RWPE2 (cell line): ENCODE data around the gene MAP2K5.

Experiments used
- ATAC-seq: fragments of 200-7000 bp; cut with Tn5 transposase; 3 replicates; pipeline ENCODE4 v1.9.1; 2021; ENCODE audit warnings: low read depth
- DNase-seq: peaks from one replicate; pipeline ENCODE4 v3.0.0-alpha.2; 2020; ENCODE audit warnings: low spot score
- H3K27ac ChIP-seq: fragments of 450-650 bp; 2 replicates; pipeline ENCODE4 v1.5.1; 2017; ENCODE audit warnings: mild to moderate bottlenecking; ENCODE audit not compliant: poor library complexity, severe bottlenecking
- H3K27me3 ChIP-seq: fragments of 250-450 bp; sonication (Bioruptor Pico); 2 replicates; pipeline ENCODE4 v1.5.1; 2021; ENCODE audit warnings: mild to moderate bottlenecking, moderate library complexity; ENCODE audit not compliant: insufficient read depth, poor library complexity, severe bottlenecking
- H3K36me3 ChIP-seq: fragments of 250-450 bp; sonication (Bioruptor Pico); 2 replicates; pipeline ENCODE4 v1.5.1; 2020; ENCODE audit warnings: low read depth, mild to moderate bottlenecking, moderate library complexity
- H3K4me1 ChIP-seq: fragments of 250-450 bp; sonication (Bioruptor Pico); 2 replicates; pipeline ENCODE4 v1.5.1; 2021; ENCODE audit warnings: mild to moderate bottlenecking, moderate library complexity; ENCODE audit not compliant: insufficient read depth, poor library complexity, severe bottlenecking
- H3K4me3 ChIP-seq: fragments of 250-450 bp; sonication (Bioruptor Pico); 2 replicates; pipeline ENCODE4 v1.5.1; 2021; ENCODE audit warnings: mild to moderate bottlenecking, moderate library complexity; ENCODE audit not compliant: severe bottlenecking
- H3K9me3 ChIP-seq: fragments of 250-450 bp; sonication (Bioruptor Pico); 2 replicates; pipeline ENCODE4 v1.5.1; 2021; ENCODE audit warnings: mild to moderate bottlenecking, moderate library complexity; ENCODE audit not compliant: severe bottlenecking
- TF ChIP-seq, protein P1 (sequence below): fragments of 450-650 bp; IDR thresholded peaks from one replicate; pipeline ENCODE4 v1.5.1; 2017; ENCODE audit warnings: mild to moderate bottlenecking, moderate library complexity; ENCODE audit not compliant: poor library complexity, severe bottlenecking

MAP2K5 gene

DNA sequence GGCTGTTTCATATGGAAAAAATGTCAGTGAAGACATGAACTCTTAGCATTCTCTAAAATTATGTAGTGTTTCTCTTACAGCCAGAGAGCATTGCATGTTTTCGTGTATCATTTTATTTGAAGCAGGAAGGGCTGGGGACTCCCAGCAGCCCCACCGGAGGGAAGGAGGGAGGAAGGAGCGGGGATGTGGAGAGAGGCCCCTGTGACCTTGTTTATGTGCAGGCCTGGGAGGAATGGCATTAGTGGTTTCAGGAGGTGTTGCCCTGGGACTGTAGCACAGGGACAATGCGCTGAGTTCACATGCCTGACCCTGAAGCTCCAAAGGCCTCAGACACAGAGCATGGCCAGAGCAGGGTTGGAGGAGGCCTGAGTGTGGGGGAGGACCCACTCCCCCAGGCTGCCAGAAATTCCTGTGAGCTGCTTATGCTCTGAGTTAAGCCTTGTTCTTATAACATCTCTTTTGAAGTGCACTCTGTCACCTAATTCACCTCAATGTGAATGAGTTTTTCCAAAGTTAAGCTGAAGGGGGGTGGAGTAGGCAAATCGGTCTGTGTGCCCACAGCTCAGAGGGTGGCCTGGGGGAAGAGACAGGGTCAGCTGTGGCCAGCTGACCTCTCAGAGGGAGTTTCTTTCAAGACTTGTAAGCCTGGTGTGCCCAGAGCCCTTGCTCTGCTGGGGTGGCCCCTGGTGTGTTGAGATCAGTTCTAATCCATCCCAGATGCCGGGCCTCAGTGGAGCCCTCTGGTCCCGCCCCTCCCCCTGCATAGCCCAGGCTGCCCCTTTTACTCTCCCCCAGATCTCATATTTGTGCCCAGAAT, 301.3 kb downstream of the MAP2K5 start:
- Histone ChIP-seq H3K4me3 (no peak overlapping the region), H3K4me1 (peaks cover 4% of the 10 kb centered on the region), H3K27ac (no peak overlapping the region), H3K27me3 (no peaks in the 10 kb centered on the region), H3K9me3 (no peaks in the 10 kb centered on the region), H3K36me3 (no peaks in the 10 kb centered on the region)
- TF ChIP-seq, protein P1, sequence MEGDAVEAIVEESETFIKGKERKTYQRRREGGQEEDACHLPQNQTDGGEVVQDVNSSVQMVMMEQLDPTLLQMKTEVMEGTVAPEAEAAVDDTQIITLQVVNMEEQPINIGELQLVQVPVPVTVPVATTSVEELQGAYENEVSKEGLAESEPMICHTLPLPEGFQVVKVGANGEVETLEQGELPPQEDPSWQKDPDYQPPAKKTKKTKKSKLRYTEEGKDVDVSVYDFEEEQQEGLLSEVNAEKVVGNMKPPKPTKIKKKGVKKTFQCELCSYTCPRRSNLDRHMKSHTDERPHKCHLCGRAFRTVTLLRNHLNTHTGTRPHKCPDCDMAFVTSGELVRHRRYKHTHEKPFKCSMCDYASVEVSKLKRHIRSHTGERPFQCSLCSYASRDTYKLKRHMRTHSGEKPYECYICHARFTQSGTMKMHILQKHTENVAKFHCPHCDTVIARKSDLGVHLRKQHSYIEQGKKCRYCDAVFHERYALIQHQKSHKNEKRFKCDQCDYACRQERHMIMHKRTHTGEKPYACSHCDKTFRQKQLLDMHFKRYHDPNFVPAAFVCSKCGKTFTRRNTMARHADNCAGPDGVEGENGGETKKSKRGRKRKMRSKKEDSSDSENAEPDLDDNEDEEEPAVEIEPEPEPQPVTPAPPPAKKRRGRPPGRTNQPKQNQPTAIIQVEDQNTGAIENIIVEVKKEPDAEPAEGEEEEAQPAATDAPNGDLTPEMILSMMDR: no peak
- DNase-seq: no peak
- no peak for ATAC-seq

DNA sequence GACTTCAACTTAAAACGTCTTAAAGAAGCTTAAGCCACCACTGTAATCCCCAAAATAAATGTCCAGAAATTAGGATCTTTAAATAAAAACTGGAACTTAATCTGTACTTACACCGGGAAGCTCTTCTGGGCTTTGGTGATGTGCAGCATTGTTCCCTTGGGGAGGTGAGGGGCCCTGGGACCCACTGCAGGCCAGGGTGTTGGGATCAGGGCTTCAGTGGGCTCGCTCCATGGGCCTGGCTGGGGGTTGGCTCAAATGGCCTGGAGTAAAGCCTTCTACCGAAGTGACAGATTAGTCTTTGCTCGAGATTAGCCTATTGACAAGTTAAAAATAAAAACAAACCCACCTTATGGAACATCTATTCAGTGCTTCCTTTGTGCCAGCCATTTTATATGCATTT, 303.5 kb downstream of the MAP2K5 start:
- TF ChIP-seq, protein P1: no peak
- Histone ChIP-seq H3K4me3 (no peak overlapping the region), H3K27ac (no peak overlapping the region), H3K27me3 (no peaks in the 10 kb centered on the region), H3K36me3 (no peaks in the 10 kb centered on the region), H3K4me1 (no peaks in the 10 kb centered on the region), H3K9me3 (no peaks in the 10 kb centered on the region)
- ATAC-seq (no peak), DNase-seq (peak; percentile 47)

DNA sequence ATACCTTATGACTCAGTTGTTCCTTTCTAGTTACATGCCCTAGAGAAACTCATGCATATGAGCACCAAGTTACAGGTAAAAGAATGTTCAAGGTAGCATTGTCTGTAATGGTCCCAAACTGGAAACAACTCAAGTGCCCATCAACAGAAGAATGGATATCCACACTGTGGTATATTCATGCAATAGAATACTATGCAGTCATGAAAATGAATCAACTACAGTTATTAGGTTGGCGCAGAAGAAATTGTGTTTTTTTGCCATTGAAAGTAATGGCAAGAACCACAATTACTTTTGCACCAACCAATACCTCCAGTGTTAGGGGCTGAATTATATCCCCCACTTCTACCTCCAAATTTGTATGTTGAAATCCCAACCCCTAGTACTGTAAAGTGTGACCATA, 307.0 kb downstream of the MAP2K5 start:
- Histone ChIP-seq H3K4me1 (no peaks in the 10 kb centered on the region), H3K9me3 (no peaks in the 10 kb centered on the region), H3K36me3 (no peaks in the 10 kb centered on the region), H3K27me3 (no peaks in the 10 kb centered on the region), H3K4me3 (no peak overlapping the region), H3K27ac (no peak overlapping the region)
- DNase-seq (no peak), ATAC-seq (no peak)
- TF ChIP-seq, protein P1: no peak

DNA sequence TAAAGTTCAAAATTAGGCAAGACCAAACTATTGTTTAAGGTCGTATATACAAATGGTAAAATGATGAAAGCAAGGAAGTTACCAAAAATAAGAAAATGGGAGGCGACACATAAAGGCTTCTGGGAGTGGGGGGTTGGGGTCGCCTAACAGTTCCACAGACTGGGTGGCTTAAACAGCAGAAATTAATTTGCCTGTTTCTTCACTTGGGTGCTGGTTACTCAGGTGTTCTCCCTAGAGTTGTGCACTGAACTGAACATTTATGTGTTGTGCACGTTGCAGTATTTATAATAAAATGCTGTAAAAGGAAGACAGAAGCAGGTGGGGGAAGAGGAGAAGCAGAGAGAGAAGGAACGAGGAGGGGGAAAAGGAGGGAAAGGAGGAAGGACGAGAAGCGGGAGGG, 307.8 kb downstream of the MAP2K5 start:
- no peaks in the 10 kb centered on the region for H3K36me3 ChIP-seq
- H3K27ac ChIP-seq: no peak overlapping the region
- DNase-seq (peak; percentile 6), ATAC-seq (no peak)
- TF ChIP-seq, protein P1: no peak
- no peaks in the 10 kb centered on the region for H3K27me3 ChIP-seq
- no peaks in the 10 kb centered on the region for H3K4me1 ChIP-seq
- no peaks in the 10 kb centered on the region for H3K9me3 ChIP-seq
- H3K4me3 ChIP-seq: no peak overlapping the region

DNA sequence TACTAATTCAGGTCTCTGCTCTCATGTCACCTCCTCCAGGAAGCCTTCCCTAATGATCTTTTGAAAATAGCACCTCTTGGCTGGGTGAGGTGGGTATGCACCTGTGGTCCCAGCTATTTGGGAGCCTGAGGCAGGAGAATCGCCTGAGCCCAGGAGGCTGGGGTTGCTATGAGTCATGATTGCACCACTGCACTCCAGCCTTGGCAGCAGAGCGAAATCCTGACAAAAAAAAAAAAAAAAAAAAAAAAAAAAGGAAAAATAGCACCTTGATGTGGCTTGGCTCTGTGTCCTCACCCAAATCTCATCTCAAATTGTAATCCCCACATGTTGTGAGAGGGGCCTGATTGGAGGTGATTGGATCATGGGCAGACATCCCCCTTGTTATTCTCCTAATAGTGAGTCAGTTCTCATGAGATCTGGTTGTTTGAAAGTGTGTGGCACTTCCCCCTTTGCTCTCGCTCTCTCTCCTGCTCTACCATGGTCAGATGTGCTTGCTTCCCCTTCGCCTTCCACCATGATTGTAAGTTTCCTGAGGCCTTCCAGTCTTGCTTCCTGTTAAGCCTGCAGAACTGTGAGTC, 308.6 kb downstream of the MAP2K5 start:
- Histone ChIP-seq H3K4me1 (no peaks in the 10 kb centered on the region), H3K27me3 (no peaks in the 10 kb centered on the region), H3K4me3 (no peak overlapping the region), H3K9me3 (no peaks in the 10 kb centered on the region), H3K36me3 (no peaks in the 10 kb centered on the region), H3K27ac (no peak overlapping the region)
- ATAC-seq (peak; percentile 86), DNase-seq (peak; percentile 60)
- TF ChIP-seq, protein P1: no peak
